HG02852 (cell line): ENCODE results near the gene MIPOL1.
"Not testable (repeated sequence)": the region's sequence is repeated elsewhere in the genome, so short reads cannot be mapped to it uniquely, and the experiment has no call there.

Experiments used
- ATAC-seq: cut with Tn5 transposase; IDR thresholded peaks from one replicate; pipeline ENCODE4 v1.9.1; 2021; ENCODE audit warnings: mild to moderate bottlenecking, moderate library complexity; ENCODE audit not compliant: unreplicated experiment

The MIPOL1 gene

DNA sequence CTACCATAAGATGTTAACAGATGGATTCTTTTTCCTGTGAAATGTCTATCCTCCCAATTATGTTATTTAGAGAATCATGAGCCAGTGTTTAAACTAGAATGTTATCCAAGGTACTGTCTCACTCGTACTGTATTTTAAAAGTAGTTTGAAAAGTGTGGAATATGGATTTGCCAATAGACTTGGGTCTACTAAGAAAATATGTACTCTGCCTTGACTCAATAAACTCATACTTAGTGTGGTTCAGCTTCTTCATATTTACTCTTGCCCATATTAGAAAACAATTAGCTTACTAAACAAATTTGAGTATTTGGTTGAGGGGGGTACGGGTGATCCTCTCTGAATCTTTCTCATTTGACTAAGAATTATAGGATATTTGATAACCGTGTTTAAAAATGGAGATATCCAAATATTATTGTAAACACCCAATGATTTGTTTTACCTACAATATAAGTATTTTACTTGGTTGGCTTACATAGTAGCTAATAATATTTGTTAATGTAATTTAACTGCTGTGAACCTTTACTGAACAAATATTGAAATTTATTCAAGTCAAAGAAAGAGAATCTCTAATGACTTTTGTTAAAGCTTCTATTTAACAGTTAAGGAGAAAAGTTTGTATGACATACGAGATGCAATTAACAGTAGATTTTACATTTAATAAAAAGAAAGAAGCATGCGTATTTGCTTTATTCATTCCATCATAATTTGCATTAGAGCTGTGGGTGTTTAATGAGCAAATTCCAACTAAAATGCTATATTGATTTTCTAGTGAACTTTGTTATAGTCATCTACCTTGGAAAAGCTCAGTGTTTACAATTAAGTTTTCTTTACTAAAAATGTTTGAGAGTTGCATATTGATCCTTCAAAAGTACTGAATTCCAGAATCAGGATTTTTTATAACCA is 81.2 kb downstream of the MIPOL1 start:
- no peak for ATAC-seq

DNA sequence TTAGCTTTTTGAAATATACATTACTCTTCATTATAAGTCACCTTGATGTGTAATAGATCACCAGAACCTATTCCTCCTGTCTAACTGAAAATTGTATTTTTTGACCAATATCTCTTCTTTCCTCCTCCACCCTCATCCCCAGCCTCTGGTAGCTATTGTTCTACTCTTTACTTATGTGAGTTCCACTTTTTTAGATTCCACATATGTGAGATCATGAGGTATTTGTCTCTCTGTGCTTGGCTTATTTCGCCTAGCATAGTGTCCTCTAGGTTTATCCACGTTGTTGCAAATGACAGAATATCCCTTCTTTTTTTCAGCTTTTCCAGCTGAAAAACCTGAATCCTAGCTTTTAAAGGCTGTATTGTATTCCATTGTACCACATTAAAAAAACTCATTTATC is 82.1 kb downstream of the MIPOL1 start:
- ATAC-seq = no peak

DNA sequence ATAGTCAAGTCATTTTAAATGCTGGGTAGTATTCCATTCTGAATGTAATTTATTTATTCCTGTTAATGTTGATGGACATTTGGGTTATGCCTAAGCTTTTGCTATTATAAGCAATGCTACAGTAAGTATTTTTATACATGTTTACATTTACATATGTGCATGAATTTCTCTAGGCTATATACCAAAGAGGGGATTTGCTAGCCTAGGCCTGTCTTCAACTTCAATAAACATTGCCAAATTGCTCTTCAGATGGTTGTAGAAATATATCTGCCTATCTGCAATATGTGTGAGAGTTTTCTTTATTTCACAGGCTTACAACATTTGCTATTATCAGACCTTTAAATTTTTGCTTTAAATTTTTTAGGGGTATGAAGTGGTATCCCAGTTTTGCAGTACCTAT is 87.0 kb downstream of the MIPOL1 start:
- ATAC-seq = no peak

DNA sequence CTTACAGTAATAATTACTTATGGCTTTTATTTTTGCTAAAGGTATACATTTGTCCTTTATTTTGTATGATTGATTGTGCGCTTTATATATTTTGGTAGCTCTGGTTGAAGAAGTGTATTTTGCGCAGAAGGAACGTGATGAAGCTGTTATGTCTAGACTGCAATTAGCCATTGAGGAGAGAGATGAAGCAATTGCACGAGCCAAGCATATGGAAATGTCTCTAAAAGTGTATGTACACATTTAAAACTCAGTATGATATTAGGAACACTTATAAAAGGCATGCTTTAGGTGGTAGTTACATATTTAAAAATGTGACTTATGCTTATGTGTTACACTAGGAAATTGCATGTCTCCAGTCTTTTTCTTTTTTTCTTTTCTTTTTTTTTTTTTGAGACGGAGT is 87.5 kb downstream of the MIPOL1 start:
- no peak for ATAC-seq

DNA sequence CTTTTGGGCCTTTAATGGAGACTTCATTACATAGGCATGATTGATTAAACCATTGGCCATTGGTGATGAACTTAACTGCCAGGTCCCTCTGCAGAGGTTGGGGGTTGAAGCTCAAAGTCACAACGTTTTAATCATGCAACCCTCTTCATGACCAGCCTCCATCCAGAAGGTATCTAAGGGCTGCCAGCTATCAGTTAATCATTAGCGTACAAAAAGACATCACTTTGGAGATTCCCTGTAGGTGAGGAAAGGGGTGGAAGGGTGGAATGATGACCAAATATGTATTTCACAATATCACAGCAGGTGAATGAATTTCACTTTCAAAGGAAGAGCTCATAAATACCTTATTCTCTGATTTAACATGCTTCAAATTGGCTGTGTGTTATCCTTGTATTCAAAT is 92.0 kb downstream of the MIPOL1 start:
- no peak for ATAC-seq

- not testable (repeated sequence) for ATAC-seq
These were observed 97.5 kb downstream of the MIPOL1 start for GRCh38 chr14:37295262-37295661.

DNA sequence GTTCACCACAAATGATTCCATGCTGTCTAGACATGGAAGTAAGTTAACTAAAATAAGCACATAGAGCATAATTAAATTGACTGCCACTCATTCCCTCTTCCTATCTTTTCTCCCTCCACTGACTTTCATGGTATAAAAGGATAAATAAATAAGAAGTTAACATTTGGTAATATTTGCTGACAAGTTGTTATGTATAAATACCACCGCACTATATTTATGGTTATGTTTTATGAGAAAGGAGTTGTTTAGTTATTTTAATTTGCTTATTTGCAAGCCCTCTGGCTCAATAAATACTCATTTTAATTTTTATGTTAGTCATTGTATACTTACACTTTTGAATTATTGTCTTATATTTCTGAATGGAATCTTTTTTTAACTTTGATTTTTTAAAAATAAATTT is 113.5 kb downstream of the MIPOL1 start:
- no peak for ATAC-seq

DNA sequence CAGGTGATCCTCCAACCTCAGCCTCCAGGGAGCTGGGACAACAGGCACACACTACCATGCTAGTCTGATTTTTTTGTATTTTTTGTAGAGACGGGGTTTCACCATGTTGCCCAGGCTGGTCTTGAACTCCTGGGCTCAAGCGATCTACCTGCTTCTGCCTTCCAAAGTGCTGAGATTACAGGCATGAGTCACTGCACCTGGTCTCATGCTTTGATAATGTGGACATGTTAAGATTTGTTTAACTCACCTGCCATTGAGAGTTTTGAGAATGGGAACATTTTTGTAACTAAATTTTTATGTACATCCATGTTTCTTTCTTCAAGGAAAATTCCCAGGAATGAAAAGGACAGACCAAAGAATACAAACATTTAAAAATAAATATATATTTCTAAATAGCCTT is 121.2 kb downstream of the MIPOL1 start:
- no peak for ATAC-seq

- ATAC-seq = no peak
These were observed 122.4 kb downstream of the MIPOL1 start for GRCh38 chr14:37320106-37320505.

GRCh38 chr14:37325332-37325731 is 127.6 kb downstream of the MIPOL1 start:
- ATAC-seq = no peak

GRCh38 chr14:37326434-37326833 is 128.7 kb downstream of the MIPOL1 start:
- no peak for ATAC-seq

DNA sequence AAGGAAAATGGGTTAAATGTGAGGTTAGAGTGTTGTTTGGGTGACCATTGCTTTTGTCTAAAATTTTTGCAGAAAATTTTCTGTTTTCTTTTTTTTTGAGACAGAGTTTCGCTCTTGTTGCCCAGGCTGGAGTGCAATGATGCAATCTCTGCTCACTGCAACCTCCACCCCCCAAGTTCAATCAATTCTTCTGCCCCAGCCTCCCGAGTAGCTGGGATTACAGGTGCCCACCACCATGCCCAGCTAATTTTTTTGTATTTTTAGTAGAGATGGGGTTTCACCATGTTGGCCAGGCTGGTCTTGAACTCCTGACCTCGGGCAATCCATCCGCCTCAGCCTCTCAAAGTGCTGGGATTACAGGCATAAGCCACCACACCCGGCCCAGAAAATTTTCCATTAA is 130.2 kb downstream of the MIPOL1 start:
- ATAC-seq = not testable (repeated sequence)

- ATAC-seq = no peak
These were observed 130.9 kb downstream of the MIPOL1 start for GRCh38 chr14:37328673-37329072.

DNA sequence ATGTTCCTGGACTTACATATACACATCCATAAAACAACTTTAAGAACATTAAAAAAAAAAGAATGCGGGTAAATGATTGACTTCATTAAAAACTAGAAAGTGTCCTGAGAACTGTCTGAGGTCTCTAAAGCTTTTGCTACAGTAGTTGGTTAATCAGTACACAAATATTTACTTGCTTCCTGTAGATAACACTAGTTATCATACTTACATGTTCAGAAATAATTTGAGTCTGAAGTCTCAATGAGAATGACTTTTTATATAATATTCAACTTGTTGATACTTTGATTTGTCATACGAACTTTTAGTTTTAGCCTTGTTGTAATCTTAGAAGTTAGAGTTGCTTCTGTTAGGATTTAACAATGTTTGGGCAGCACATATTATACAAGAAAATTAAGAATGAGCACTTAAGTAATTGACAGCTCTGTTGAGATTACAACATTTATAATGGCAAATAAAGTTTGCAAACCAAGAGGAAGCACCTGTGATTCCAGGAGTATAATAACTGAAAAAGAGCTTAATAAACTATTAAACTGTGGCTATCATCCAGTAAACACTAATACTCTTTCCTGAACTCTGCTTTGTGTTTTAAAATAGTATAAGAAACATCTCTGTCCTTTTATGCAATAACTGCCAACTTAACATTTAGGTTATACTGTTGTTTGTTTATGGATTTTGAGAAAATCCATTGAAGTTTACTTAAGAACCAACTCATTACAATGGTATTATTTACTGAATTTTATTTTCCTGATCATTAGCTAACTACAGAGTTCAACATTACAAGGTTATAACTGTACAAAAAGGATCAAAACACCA is 131.7 kb downstream of the MIPOL1 start:
- ATAC-seq = no peak

GRCh38 chr14:37330910-37331309 is 133.2 kb downstream of the MIPOL1 start:
- ATAC-seq = no peak

GRCh38 chr14:37340353-37340752 is 142.6 kb downstream of the MIPOL1 start:
- ATAC-seq = no peak

DNA sequence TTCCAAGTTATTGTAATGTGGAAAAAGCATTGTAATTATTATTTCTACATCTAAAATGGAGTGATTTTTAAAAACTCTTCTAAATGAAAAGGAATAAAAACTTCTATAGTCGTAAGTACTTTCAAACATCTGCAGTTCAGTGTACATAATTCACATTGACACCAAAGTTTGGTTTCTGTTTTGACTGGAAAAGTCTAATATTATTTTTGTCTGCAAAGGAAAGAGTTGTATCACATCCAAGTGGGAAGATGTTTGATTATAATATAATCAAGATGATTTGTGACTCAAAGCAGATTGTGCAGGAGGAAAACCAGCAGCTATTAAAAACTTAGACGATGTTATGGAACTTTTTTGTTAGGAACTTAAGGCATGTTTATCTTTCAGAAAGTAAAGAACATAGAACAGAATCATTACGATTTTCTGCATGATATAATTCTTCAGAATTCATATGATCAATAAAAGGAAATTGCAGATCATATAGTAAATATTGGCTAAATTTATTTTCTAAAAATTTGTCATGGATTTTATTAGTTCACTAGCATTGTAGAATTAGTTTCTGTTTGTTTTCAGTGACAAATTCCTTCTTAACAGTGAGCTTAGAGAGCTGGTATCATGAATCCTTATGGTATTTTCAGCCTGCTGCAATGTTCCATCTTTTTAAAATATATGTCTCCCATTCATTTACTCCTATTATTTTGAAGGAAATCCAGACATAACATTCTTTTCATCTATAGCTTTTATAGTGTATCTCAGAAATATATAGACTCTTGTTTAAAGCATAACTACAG is 145.8 kb downstream of the MIPOL1 start:
- ATAC-seq = no peak

DNA sequence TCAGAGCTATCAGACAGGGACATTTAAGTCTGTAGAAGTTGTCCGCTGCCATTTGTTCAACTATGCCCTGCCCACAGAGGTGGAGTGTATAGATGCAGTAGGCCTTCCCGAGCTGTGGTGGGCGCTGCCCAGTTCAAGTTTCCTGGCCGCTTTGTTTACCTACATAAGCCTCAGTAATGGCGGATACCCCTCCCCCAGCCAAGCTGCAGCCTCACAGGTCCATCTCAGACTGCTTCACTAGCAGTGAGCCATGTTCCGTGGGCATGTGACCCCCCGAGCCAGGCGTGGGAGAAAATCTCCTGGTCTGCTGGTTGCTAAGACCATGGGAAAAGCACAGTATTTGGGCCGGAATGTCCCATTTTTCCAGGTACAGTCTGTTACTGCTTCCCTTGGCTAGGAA is 165.9 kb downstream of the MIPOL1 start:
- no peak for ATAC-seq

- no peak for ATAC-seq
These were observed 171.7 kb downstream of the MIPOL1 start for GRCh38 chr14:37369425-37369824.

DNA sequence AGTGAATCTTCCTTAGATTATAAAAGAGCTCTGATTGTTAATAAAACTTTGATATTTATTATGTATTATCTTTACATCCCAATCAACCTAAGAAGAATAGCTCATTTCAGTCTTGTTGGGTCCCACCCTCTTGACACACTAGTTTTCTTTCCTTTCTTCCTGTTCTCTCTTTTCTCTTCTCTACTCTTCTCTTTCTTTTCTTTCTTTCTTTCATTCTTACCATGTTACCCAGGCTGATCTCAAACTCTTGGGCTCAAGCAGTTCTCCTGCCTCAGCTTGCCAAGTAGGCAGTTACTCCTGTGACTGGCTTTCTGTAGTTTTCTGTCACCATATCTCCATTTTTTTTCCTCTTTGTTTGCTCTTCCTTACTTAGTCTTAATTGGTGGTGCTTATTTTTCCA is 177.8 kb downstream of the MIPOL1 start:
- no peak for ATAC-seq

DNA sequence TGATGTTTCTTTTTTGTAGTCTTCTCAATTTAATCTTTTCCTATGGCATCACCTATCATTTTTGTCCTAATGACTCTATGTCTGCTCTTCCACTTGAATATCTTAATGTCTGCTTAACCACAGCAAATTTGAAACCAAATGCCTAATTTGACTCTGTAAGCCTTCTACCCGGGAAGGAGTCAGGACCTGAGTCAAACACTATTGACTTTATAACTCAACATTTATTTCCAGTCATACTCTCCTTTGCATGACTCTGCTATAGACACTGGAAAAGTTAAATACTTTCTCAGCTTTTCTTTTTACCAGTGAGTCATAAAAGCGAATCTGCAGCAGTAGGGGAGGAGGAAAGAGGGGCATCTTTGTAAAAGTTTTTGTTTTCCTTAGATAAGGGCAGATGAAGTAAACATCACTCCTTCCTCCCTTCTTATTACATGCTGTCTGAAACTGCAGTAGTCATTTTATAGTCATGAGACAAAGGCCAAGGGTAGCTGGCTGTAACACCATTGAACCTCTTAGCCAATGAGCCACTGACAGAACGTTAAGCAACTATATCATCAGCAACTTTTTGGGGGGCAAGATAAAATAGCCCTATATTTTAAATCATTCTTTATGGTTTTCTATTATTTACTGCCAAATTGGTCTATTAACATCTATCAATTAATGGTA is 179.3 kb downstream of the MIPOL1 start:
- no peak for ATAC-seq
